ENCODE measurements around the gene MID1.

- TF ChIP-seq CTCF (IDR thresholded peaks at IDR 0.05; ENCODE audit: insufficient read depth, low read depth, low read length) (no peak), EZH2 (IDR thresholded peaks at IDR 0.05; ENCODE audit: insufficient read depth, low read length) (no peak)
These were observed 83.6 kb downstream of the MID1 start for GRCh38 chrX:10536744-10537143.

Data from astrocyte (in vitro differentiated cells and primary cell).